ENCODE measurements around the gene SPEF1.
"Not testable (repeated sequence)": the region's sequence is repeated elsewhere in the genome, so short reads cannot be mapped to it uniquely, and the experiment has no call there.

SPEF1 gene

DNA sequence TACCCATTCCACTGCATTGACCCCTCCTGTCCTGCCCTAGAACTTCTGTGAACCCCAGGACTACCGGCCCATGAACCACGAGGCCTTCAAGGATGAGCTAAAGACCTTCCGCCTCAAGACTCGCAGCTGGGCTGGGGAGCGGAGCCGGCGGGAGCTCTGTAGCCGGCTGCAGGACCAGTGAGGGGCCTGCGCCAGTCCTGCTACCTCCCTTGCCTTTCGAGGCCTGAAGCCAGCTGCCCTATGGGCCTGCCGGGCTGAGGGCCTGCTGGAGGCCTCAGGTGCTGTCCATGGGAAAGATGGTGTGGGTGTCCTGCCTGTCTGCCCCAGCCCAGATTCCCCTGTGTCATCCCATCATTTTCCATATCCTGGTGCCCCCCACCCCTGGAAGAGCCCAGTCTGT, 23.5 kb upstream of the SPEF1 start:
- DNase-seq = no peak

DNA sequence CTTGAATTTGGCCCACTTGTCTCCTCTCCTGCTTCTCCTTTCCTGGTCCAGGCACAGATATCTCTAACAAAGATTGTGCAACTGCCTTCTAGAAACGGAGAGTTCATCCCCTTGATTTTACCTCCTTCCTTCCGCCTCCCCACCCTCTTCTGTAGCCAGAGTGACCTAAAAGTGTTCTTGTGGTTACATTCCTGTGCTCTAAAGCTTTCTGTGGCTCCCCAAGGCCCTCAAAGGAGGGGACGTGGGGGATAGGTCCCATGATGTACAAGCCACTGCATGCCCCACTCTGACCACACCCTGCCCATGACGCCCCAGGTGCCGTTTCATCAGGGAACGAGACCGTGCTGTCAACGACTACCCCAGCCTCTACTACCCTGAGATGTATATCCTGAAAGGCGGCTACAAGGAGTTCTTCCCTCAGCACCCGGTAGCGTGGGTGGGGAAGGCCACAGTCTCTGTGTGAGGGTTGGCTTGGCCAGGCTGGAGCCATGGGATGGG, 23.1 kb upstream of the SPEF1 start:
- no peak for DNase-seq

DNA sequence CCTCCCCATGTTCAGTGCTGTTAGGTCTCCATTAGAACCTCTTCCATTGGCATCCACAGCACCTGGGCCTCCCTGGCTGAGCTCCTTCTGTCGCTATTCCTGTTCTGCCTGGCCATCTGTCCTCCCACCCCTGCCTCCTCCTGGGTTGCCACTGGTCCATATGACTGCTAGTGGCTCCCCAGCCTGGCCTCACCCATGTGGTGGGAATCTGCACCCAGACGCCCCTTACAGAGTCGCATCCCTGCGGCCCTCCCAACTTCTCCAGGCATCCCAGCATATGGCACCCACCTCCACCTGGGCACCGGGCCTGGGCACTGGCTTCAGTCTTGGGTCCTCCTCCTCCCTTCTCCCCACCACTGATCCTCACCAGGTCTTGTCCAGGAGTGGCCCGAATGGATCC, 22.6 kb upstream of the SPEF1 start:
- no peak for DNase-seq

DNA sequence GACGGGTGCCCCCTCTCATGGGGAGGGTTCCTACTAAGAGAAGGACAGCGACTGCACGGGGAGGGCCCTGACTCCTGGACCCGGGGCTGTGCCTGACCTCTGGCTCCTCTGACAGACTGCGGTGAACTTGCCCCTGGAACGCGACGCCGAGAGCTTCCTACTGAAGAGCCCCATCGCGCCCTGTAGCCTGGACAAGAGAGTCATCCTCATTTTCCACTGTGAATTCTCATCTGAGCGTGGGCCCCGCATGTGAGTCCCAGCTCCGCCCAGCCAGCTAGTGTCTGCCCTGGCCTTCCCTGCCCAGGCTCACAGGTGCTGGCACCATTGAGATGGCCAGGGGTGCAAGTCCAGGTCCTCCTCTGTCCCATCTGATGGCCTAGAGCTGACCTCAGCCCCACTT, 22.0 kb upstream of the SPEF1 start:
- DNase-seq = no peak

DNA sequence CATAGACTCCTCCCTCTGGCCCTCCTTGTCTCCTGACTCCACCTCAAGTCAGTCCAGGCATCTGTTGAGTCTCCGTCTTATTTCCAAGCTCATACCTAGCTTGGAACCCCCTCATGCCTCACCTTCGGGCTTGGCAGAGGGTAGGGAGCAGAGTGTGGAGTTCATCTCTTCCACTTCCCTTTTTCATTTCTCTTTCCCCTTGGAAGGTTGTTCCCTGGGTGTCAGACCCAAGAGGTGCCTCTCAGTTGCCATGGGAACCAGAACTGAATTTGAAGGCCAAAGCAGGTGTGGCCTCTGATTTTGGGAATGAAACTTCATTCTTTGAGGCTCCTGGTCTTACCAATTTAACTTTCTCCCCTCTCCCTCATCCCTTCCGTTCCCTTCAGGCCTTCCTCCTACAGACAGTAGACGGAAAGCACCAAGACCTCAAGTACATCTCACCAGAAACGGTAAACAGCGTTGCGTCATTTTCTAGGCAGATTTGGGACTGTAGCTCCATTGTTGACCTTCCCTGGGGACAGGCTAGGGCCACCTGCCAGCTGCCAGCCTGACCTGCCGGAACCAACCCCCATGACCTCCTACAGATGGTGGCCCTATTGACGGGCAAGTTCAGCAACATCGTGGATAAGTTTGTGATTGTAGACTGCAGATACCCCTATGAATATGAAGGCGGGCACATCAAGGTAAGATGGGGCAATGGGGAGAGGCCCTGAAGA, 21.4 kb upstream of the SPEF1 start:
- DNase-seq = peak; percentile 45

DNA sequence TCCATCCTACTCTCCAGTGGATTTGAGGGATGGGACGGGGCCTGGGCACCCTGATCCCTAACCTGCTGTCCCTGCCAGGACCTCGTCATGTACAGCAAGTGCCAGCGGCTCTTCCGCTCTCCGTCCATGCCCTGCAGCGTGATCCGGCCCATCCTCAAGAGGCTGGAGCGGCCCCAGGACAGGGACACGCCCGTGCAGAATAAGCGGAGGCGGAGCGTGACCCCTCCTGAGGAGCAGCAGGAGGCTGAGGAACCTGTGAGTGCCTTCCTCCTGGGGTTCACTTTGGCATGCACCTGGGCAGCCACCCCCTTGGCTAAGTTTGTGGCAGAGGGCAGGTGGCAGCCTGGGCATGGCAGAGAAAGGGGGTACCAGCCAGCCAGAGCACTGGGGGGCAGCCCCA, 20.6 kb upstream of the SPEF1 start:
- no peak for DNase-seq

DNA sequence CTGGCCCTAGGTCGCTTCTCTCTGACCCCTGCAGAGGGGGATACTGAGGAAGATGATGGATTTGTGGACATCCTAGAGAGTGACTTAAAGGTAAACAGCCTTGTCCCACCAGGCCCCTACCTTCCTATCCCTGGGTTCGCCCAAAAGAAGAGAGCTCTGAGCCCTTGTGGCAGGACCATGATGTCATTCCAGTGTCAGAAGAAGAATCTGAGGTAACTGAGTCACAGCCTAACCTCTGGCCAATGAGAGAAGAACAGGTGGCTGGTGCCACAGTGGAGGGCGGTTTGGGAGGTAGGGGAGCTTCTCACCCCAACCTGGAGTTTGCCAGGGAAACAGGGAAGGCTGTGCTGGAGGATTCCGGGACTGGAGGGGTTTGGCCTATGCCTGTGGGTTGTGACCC, 20.1 kb upstream of the SPEF1 start:
- DNase-seq = no peak

DNA sequence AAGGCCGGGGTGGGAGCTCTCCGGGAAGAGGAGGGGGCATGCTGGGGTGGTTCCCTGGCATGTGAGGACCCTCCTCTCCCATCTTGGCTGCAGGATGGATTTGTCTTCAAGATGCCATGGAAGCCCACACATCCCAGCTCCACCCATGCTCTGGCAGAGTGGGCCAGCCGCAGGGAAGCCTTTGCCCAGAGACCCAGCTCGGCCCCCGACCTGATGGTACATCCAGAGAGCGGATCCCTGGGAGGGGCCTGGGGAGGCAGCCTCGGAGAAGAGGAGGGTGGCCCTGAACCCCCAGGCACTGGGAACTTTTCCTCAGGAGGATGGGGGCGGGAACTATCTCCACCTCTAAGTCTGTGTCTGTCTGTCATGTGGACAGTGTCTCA, 19.6 kb upstream of the SPEF1 start:
- DNase-seq = no peak

DNA sequence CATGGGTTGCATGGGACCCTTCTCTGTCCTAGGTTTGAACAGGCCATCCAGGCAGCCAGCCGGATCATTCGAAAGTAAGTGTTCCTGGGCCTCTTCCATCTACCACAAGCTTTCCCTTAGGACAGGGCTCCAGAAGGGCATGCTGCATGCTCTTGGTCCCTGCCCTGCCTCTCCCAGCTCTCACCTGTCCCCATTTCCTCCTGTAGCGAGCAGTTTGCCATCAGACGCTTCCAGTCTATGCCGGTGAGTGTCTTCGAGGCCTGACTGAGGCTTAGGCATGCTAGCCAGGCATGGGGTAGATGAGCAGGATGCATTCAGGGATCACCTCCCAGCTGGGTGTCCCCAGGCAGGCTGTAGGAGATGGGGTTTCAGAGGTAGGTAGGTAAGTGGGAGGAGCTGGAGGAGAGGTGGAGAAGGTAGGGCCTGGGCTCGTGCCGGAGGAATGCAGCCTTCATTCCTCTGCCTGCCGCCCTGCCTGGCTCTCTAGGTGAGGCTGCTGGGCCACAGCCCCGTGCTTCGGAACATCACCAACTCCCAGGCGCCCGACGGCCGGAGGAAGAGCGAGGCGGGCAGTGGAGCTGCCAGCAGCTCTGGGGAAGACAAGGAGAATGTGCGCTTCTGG, 19.1 kb upstream of the SPEF1 start:
- DNase-seq = no peak

DNA sequence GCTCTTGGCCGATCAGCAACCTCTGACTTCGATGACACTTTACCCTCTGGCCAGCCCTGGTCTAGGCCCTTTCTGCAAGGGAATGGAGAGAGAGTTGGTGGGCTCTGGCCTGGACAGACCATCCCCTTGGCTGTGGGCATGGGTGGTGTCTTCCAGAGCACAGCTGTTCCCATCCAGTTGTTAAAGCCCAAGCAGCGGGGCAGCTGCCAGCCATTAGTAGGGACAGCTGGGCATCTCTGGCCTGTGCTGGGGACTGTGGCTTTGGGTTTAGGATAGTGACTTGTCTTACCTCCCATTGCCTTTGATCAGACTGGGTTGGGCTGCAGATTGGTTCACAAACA, 17.6 kb upstream of the SPEF1 start:
- DNase-seq = no peak

DNA sequence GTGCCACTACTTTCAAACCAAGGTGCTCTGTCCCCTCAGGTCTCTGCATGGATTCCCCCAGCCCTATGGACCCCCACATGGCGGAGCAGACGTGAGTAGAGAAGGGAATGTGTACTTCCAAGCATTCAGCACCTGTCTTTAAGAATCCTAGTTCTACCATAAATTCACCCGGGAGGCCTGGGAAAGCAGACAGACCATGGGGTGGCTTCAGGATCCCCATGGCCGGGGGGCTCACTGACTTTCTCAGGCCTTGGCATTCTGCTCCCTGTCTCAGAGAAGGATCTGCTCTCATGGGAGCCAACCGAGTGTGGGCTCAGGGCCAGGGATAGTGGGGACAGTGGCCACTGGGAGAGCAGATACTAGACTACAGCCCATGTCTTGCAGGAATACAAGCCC, 17.1 kb upstream of the SPEF1 start:
- DNase-seq = no peak

DNA sequence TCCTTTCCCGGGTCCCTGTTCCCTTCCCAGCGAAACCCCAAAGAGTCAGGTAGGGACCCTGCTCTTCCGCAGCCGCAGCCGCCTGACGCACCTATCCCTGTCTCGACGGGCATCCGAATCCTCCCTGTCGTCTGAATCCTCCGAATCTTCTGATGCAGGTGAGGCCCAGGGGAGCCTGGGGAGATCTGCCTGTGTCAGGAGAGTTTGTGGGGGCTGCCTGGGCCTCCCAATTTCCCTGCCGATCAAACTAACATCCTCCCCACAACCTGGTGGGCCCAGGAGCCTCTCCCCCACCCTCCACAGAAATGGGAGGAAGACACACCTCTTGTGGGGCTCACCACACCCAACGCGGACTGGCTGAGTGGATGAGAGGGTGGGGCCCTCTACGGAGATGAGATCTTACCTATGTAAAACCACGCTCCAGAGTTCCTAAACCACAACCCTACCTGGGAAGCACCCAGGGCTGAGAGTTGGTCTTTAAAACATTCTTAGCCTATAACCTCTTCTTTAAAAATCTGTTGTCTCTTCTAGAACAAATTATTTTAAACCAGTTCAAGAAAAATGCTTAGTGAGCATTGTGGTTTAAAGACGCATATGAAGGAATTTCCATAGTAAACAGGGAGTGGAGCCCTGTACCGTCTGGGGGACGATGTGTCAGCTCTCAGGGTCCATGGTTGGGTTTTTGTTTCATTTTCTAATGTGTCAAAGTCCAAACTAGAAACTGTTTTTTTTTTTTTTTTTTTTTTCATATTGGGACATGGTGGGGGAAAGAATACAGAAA, 16.5 kb upstream of the SPEF1 start:
- no peak for DNase-seq

DNA sequence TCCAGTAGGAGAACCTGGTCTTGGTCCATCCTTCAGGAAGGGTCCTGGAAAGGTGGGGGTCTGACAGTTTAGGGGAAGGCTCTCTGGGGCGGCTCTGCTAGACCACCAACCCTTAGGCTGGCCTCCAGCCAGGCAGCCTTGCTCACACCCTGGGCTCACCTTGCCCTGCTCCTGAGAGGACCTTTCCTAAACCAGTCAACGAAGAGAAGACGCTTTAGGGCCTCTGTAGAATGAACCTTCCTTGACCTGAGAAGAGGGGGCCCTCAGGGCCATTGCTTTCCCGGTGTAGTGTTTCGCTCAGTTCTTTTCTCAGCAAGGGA, 15.9 kb upstream of the SPEF1 start:
- DNase-seq = no peak

DNA sequence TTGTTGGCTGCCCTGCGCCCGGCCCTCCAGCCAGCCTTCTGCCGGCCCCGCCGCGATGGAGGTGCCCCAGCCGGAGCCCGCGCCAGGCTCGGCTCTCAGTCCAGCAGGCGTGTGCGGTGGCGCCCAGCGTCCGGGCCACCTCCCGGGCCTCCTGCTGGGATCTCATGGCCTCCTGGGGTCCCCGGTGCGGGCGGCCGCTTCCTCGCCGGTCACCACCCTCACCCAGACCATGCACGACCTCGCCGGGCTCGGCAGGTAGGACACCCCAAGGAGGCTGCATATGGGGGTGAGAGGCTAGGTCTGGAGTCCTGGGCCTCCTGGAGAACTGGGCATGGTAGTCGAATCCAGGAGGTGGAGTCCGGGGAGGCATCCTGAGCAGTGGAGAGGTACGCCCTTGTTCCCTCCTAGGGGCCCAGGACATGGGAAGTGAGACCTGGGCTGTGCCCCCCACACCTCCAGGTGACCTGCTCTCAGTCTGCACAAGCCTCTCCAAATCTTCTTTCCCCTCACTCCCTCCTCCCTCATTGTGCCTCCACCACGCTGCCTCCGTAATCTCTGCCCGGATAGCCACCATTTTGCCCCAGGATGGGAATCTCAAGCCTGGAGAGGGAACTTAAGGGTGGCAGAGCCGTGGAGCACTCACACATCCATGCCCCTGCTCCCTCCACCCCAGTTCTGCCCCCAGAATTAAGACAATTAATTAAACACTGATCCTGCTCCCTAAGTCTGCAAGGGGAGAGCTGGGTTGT, 15.4 kb upstream of the SPEF1 start:
- DNase-seq = no peak

DNA sequence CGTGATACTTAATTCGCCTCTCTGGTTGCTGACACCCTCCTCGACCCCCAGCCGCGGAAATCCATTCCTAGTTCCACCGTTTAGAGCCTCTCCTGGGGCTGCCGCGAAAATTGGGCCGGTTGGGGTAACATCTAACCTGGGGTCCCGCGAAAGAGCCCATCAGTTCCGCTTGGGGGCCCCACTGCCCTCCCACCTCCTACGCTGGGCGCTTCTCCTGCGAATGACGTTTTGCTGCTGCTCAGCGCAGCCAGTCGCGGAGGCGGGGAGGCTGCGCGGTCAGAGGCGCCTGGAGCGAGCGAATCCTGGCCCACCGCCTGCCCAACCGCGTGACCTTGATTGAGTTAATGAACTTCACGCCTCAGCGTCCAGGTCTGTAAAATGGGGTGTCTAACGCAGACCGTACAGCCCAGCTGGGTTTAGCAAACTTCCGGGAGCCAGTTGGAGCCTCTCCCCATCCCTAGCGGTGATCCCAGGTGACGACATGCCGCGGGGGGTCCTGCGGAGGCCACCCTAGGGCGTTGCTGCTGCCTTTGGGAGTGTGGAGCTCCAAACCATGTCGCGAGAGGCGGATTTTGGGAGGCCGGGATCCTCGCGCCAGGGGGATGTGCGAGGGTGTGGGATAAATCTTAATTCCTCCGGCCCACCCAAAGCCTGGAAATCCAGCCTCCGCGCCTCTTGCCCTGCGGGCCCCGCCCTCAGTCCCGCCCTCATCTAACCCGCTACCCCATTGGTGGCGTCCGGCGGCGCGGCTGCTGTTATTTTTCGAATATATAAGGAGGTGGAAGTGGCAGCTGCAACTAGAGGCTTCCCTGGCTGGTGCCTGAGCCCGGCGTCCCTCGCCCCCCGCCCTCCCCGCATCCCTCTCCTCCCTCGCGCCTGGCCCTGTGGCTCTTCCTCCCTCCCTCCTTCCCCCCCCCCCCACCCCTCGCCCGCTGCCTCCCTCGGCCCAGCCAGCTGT, 14.5 kb upstream of the SPEF1 start, which contains the start of gene CDC25B:
CDC25B (plus strand) TSS at position 800 of the 958 bp plus-strand sequence. CDS start 222 bp downstream, outside the sequence.
- DNase-seq = peak; percentile 94

DNA sequence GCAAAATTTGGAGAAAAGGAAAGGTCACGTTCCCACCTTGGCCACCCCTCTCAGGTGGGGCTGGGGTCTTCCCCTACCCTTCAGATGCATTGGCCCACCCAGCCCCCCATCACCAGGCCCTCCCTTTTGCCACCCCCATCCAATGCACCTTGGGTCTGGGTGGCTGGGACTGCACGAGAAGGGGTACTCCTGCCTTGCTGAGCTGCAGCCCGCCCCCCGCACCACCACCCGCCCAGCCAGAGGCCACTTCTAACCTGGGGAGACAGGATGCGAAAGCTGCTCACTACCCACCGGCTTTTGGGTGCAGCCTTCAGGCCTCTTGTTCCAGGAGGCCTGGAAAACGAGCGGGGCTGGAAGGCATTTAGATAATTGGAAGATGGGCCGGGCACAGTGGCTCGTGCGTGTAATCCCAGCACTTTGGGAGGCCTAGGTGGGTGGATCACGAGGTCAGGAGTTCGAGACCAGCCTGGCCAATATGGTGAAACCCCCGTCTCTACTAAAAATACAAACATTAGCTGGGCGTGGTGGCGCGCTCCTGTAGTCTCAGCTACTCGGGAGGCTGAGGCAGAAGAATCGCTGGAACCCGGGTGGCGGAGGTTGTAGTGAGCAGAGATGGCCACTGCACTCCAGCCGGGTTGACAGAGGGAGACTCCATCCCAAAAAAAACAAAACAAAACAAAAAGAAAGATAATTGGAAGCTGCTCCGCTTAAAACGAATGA, 13.6 kb upstream of the SPEF1 start:
- DNase-seq = no peak

DNA sequence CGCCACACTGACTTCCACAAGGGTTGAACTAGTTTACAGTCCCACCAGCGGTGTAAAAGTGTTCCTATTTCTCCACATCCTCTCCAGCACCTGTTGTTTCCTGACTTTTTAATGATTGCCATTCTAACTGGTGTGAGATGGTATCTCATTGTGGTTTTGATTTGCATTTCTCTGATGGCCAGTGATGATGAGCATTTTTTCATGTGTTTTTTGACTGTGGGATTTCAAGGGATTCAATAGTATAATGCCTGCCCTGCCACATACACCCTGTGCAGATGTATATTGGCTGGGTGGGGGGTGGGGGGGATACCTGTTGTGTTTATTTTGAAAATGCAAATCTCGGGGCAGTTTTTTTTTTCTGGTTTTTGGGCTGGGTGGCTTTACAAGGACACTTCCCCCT, 12.9 kb upstream of the SPEF1 start:
- not testable (repeated sequence) for DNase-seq

DNA sequence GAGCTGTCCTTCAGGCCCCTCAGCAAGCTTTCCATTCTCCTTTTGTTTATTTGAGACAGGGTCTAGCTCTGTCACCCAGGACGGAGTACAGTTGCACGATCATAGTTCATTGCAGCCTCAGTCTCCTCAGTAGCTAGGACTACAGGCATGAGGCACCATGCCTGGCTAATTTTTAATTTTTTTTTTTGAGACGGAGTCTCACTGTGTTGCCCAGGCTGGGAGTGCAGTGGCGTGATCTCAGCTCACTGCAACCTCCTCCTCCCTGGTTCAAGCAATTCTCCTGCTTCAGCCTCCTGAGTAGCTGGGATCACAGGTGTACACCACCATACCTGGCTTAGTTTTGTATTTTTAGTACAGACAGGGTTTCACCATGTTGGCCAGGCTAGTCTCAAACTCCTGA, 8.0 kb upstream of the SPEF1 start:
- not testable (repeated sequence) for DNase-seq

DNA sequence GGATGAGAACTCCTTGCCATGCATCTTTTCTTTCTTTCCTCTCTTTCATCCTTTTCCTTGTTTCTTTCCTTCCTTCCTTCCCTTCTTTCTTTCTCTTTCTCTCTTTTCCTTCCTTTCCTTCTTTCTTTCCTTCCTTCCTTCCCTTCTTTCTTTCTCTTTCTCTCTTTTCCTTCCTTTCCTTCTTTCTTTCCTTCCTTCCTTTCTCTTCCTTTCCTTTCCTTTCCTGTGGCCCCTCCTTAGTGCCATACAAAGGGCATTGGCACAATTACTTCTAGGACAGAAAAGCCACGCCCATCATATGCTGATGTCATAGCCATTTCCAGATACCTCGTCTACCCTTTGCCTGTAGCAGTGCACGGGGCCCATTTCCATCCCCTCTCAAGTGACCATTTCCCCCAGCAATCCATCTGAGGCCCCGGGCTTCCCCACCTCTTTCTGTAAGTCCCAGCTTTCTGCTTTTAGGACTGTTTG, 7.5 kb upstream of the SPEF1 start:
- no peak for DNase-seq

DNA sequence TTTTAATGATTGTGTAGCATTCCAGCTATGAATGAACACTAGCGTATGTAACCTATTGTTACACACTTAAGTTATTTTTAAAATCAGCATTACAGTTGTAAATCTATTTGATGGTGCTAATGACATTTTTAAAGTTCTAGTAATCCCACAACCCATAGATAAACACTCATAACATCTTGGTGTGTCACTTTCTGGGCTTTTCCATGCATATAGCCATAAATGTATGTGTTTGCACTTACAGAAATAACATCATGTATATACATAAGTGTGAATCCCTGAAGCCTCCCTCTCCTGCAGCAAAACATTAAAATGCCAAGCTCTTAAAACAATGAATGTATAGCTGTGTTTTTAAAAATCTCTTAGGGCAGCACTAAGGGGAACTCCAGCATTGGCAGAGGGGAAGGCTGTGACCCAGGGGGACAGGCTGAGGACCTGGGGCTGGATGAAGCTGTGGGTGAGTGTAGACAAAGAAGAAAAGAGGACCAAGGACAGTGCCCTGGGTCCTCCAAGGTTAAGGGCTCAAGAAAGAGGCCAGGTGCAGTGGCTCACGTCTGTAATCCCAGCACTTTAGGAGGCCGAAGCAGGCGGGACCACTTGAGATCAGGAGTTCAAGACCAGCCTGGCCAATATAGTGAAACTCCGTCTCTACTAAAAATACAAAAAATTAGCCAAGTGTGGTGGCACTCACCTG, 6.2 kb upstream of the SPEF1 start:
- DNase-seq = no peak

Data from DMS153 (cell line).